ENCODE results near the gene SOCS7.

The SOCS7 gene

DNA sequence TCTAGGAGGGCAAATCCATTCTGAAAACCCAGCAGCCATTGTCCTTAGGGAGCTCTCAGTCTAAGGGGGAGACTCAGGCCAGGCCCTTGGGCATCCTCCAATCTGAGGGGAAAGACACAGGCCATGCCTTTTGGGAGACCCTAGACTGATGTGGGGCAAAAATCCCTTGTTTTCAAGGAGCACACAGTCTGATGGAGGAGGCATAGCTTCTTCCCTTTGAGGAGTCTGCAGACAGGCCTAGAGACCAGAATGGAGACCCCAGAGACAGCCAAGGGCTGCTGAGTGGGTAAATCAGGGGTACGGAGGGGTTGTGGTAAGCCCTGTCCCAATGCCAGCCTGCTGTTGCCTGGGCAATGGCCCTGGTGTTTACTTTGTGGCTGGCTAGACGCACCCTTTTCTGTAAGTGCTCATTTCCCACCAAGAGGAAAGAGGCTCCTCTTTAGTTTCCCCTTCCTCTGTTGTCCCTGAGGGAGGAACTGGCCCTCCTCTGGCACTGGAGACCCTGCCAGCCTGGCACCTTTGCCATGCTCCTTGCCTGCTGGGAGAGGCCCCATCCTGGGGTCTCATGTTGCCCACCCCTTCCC is 96.0 kb downstream of the SOCS7 start:
- TF ChIP-seq ZNF8 (CRISPR knock-in tag; IDR thresholded peaks at IDR 0.05) (no peak), BACH2 (CRISPR knock-in tag; IDR thresholded peaks at IDR 0.05; ENCODE audit: borderline replicate concordance) (no peak), ESRRG (CRISPR knock-in tag; IDR thresholded peaks at IDR 0.05) (no peak), TOX (CRISPR knock-in tag; IDR thresholded peaks at IDR 0.05; ENCODE audit: borderline replicate concordance) (no peak), ZC3H10 (CRISPR knock-in tag; IDR thresholded peaks at IDR 0.05) (no peak), ZNF70 (CRISPR knock-in tag; IDR thresholded peaks at IDR 0.05) (no peak), ZFP30 (CRISPR knock-in tag; IDR thresholded peaks at IDR 0.05) (no peak), RARB (CRISPR knock-in tag; IDR thresholded peaks at IDR 0.05) (no peak), ARNTL (CRISPR knock-in tag; IDR thresholded peaks at IDR 0.05; ENCODE audit: borderline replicate concordance, low read depth) (no peak)
- TF ChIP-seq, protein P1, sequence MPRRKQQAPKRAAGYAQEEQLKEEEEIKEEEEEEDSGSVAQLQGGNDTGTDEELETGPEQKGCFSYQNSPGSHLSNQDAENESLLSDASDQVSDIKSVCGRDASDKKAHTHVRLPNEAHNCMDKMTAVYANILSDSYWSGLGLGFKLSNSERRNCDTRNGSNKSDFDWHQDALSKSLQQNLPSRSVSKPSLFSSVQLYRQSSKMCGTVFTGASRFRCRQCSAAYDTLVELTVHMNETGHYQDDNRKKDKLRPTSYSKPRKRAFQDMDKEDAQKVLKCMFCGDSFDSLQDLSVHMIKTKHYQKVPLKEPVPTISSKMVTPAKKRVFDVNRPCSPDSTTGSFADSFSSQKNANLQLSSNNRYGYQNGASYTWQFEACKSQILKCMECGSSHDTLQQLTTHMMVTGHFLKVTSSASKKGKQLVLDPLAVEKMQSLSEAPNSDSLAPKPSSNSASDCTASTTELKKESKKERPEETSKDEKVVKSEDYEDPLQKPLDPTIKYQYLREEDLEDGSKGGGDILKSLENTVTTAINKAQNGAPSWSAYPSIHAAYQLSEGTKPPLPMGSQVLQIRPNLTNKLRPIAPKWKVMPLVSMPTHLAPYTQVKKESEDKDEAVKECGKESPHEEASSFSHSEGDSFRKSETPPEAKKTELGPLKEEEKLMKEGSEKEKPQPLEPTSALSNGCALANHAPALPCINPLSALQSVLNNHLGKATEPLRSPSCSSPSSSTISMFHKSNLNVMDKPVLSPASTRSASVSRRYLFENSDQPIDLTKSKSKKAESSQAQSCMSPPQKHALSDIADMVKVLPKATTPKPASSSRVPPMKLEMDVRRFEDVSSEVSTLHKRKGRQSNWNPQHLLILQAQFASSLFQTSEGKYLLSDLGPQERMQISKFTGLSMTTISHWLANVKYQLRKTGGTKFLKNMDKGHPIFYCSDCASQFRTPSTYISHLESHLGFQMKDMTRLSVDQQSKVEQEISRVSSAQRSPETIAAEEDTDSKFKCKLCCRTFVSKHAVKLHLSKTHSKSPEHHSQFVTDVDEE (CRISPR knock-in tag; IDR thresholded peaks at IDR 0.05), result no peak
- TF ChIP-seq, protein P2, sequence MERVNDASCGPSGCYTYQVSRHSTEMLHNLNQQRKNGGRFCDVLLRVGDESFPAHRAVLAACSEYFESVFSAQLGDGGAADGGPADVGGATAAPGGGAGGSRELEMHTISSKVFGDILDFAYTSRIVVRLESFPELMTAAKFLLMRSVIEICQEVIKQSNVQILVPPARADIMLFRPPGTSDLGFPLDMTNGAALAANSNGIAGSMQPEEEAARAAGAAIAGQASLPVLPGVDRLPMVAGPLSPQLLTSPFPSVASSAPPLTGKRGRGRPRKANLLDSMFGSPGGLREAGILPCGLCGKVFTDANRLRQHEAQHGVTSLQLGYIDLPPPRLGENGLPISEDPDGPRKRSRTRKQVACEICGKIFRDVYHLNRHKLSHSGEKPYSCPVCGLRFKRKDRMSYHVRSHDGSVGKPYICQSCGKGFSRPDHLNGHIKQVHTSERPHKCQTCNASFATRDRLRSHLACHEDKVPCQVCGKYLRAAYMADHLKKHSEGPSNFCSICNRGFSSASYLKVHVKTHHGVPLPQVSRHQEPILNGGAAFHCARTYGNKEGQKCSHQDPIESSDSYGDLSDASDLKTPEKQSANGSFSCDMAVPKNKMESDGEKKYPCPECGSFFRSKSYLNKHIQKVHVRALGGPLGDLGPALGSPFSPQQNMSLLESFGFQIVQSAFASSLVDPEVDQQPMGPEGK (CRISPR knock-in tag; IDR thresholded peaks at IDR 0.05; ENCODE audit: borderline replicate concordance), result no peak
- TF ChIP-seq, protein P3, sequence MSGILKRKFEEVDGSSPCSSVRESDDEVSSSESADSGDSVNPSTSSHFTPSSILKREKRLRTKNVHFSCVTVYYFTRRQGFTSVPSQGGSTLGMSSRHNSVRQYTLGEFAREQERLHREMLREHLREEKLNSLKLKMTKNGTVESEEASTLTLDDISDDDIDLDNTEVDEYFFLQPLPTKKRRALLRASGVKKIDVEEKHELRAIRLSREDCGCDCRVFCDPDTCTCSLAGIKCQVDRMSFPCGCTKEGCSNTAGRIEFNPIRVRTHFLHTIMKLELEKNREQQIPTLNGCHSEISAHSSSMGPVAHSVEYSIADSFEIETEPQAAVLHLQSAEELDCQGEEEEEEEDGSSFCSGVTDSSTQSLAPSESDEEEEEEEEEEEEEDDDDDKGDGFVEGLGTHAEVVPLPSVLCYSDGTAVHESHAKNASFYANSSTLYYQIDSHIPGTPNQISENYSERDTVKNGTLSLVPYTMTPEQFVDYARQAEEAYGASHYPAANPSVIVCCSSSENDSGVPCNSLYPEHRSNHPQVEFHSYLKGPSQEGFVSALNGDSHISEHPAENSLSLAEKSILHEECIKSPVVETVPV (CRISPR knock-in tag; IDR thresholded peaks at IDR 0.05), result no peak
- ATAC-seq, result no peak

DNA sequence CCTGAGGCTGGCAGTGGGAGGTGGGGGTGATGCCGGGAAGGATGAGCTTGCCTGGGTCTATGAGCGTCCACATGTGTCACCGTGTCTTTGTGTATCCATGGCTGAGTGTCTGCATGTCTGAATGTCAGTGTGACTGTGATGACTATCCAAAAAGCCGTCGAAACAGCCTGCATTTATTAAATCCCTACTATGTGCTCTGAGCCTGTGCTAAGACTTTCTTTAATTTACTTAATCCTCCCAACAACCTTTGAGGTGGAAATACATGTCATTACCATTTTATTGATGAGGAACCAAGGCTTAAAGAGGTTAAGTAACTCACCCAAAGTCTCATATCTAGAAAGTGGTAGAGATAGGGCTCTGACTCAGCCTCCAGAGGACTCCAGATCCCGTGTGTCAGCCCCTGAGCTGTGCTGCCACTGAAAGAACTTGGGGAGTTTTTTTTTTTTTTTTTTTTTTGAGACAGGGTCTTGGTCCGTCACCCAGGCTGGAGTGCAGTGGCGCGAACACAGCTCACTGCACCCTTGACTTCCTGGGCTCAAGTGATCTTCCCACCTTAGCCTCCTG is 96.6 kb downstream of the SOCS7 start:
- ATAC-seq, result no peak

DNA sequence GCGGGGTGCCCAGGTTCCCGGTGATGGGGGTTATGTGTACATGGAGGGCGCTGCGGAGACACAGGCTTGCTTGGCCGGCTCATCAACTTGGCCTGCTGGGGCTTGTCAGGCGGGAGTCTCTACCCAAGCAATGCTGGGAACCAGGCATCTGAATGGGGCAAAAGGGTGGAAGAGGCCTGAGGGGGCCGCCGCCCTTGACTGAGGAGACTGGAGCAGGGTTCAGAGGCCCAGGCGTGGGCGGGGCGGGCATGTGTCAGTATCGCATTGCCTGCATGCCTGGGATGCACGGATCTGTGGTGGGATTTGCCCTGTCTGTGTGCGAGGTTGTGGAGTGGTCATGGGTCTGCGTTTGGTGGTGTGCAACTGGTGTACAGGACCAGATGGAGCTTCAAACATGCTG is 97.7 kb downstream of the SOCS7 start:
- TF ChIP-seq ARNTL (CRISPR knock-in tag; IDR thresholded peaks at IDR 0.05; ENCODE audit: borderline replicate concordance, low read depth) (no peak), BACH2 (CRISPR knock-in tag; IDR thresholded peaks at IDR 0.05; ENCODE audit: borderline replicate concordance) (no peak), ESRRG (CRISPR knock-in tag; IDR thresholded peaks at IDR 0.05) (no peak), ZNF8 (CRISPR knock-in tag; IDR thresholded peaks at IDR 0.05) (no peak), ZNF565 (CRISPR knock-in tag; conservative IDR thresholded peaks at IDR 0.05; ENCODE audit: low read depth) (no peak), SNAI2 (CRISPR knock-in tag; IDR thresholded peaks at IDR 0.05) (no peak), ZFP30 (CRISPR knock-in tag; IDR thresholded peaks at IDR 0.05) (no peak)
- TF ChIP-seq, protein P2 (CRISPR knock-in tag; IDR thresholded peaks at IDR 0.05; ENCODE audit: borderline replicate concordance), result no peak
- TF ChIP-seq, protein P4, sequence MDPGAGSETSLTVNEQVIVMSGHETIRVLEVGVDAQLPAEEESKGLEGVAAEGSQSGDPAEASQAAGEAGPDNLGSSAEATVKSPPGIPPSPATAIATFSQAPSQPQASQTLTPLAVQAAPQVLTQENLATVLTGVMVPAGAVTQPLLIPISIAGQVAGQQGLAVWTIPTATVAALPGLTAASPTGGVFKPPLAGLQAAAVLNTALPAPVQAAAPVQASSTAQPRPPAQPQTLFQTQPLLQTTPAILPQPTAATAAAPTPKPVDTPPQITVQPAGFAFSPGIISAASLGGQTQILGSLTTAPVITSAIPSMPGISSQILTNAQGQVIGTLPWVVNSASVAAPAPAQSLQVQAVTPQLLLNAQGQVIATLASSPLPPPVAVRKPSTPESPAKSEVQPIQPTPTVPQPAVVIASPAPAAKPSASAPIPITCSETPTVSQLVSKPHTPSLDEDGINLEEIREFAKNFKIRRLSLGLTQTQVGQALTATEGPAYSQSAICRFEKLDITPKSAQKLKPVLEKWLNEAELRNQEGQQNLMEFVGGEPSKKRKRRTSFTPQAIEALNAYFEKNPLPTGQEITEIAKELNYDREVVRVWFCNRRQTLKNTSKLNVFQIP (CRISPR knock-in tag; IDR thresholded peaks at IDR 0.05; ENCODE audit: borderline replicate concordance, low read depth), result no peak
- no peak for ATAC-seq

More for the DNA sequence above, 96.6 kb downstream of the SOCS7 start:
- TF ChIP-seq PPARA (CRISPR knock-in tag; IDR thresholded peaks at IDR 0.05; ENCODE audit: borderline replicate concordance) (no peak), TOX (CRISPR knock-in tag; IDR thresholded peaks at IDR 0.05; ENCODE audit: borderline replicate concordance) (no peak), GLIS3 (CRISPR knock-in tag; IDR thresholded peaks at IDR 0.05) (no peak), CSDC2 (CRISPR knock-in tag; IDR thresholded peaks at IDR 0.05) (no peak), OSR1 (CRISPR knock-in tag; IDR thresholded peaks at IDR 0.05) (no peak), ARNTL (CRISPR knock-in tag; IDR thresholded peaks at IDR 0.05; ENCODE audit: borderline replicate concordance, low read depth) (no peak), SNAI2 (CRISPR knock-in tag; IDR thresholded peaks at IDR 0.05) (no peak), ZNF8 (CRISPR knock-in tag; IDR thresholded peaks at IDR 0.05) (no peak), ISL1 (CRISPR knock-in tag; IDR thresholded peaks at IDR 0.05) (no peak)
- TF ChIP-seq, protein P4 (CRISPR knock-in tag; IDR thresholded peaks at IDR 0.05; ENCODE audit: borderline replicate concordance, low read depth), result no peak
- TF ChIP-seq, protein P3 (CRISPR knock-in tag; IDR thresholded peaks at IDR 0.05), result no peak

Data from SK-N-SH treated with all-trans-retinoic acid at 6 μM for 48 hours (cell line).